Cardiac septum (tissue), 1 donor: ENCODE results near the gene SGCD. TPM values are rescaled to one million over a fixed set of nuclear protein-coding genes. Genes with fewer than 3 reads are reported as not detected.
"Not testable (repeated sequence)": the region's sequence is repeated elsewhere in the genome, so short reads cannot be mapped to it uniquely, and the experiment has no call there.

Experiments used
- DNase-seq: peaks from one replicate; pipeline ENCODE4 v3.0.0-alpha.2; 2020; ENCODE audit warnings: low spot score
- intact Hi-C: fragments of 100-400 bp; cut with DNase I; formaldehyde crosslinking; loops from one replicate; pipeline ENCODE4 v1.14.0; 2022
- total RNA-seq: library from RNA; stranded (reverse); fragmentation: NEBNext Ultra II Directional; extraction: Animal tissue kit (Norgen Biotek cat#: 25700); gene quantifications from one replicate; pipeline ENCODE4 v1.2.1, GENCODE V29; 2021
- donor health status: DM: no; HTN: no; CAD: no.

The SGCD gene
- total RNA-seq, 1 donor from 2014 or later: 83.1 TPM

- DNase-seq: no peak
- intact Hi-C loops: loop anchor here (10.0 kb wide), 1 partner anchor 267 kb away; the partner anchor contains the start of gene SGCD
Observed at GRCh38 chr5:156591631-156592030, 264.7 kb downstream of the SGCD start.

GRCh38 chr5:156593546-156593945, 266.6 kb downstream of the SGCD start:
- DNase-seq: no peak
- intact Hi-C loops: loop anchor here (10.0 kb wide), 1 partner anchor 269 kb away; the partner anchor contains the start of gene SGCD

GRCh38 chr5:156594406-156594805, 267.4 kb downstream of the SGCD start:
- intact Hi-C loops: loop anchor here (10.0 kb wide), 1 partner anchor 270 kb away; the partner anchor contains the start of gene SGCD
- DNase-seq: no peak

- no peak for DNase-seq
- intact Hi-C loops: loop anchor here (10.0 kb wide), 1 partner anchor 270 kb away; the partner anchor contains the start of gene SGCD
Observed at GRCh38 chr5:156595132-156595787, 268.3 kb downstream of the SGCD start.

- DNase-seq: no peak
- intact Hi-C loops: loop anchor here (10.0 kb wide), 1 partner anchor 272 kb away; the partner anchor contains the start of gene SGCD
Observed at GRCh38 chr5:156597276-156597675, 270.3 kb downstream of the SGCD start.

GRCh38 chr5:156598964-156599363, 272.0 kb downstream of the SGCD start:
- DNase-seq: no peak
- intact Hi-C loops: loop anchor here (10.0 kb wide), 1 partner anchor 274 kb away; the partner anchor contains the start of gene SGCD

GRCh38 chr5:156610582-156610981, 283.6 kb downstream of the SGCD start:
- intact Hi-C loops: not testable (repeated sequence)

GRCh38 chr5:156615901-156616300, 288.9 kb downstream of the SGCD start:
- DNase-seq: no peak
- intact Hi-C loops: no loop called here

More at GRCh38 chr5:156610582-156610981, 283.6 kb downstream of the SGCD start:
- DNase-seq: not testable (repeated sequence)

- intact Hi-C loops: no loop called here
- no peak for DNase-seq
Observed at GRCh38 chr5:156617426-156617825, 290.5 kb downstream of the SGCD start.

GRCh38 chr5:156618601-156619000, 291.6 kb downstream of the SGCD start:
- intact Hi-C loops: no loop called here
- no peak for DNase-seq

- intact Hi-C loops: no loop called here
- DNase-seq: no peak
Observed at GRCh38 chr5:156621719-156622118, 294.8 kb downstream of the SGCD start.

GRCh38 chr5:156623381-156624040, 296.5 kb downstream of the SGCD start:
- intact Hi-C loops: no loop called here

GRCh38 chr5:156624686-156625085, 297.7 kb downstream of the SGCD start:
- intact Hi-C loops: no loop called here
- DNase-seq: no peak

More at GRCh38 chr5:156623381-156624040, 296.5 kb downstream of the SGCD start:
- no peak for DNase-seq

- intact Hi-C loops: no loop called here
- DNase-seq: no peak
Observed at GRCh38 chr5:156628421-156628820, 301.5 kb downstream of the SGCD start.

GRCh38 chr5:156631005-156631404, 304.0 kb downstream of the SGCD start:
- intact Hi-C loops: no loop called here

GRCh38 chr5:156634301-156634700, 307.3 kb downstream of the SGCD start:
- intact Hi-C loops: no loop called here
- no peak for DNase-seq

More at GRCh38 chr5:156631005-156631404, 304.0 kb downstream of the SGCD start:
- DNase-seq: no peak

GRCh38 chr5:156640691-156641241, 313.8 kb downstream of the SGCD start:
- intact Hi-C loops: no loop called here
- no peak for DNase-seq

- intact Hi-C loops: no loop called here
- DNase-seq: no peak
Observed at GRCh38 chr5:156641686-156642085, 314.7 kb downstream of the SGCD start.

GRCh38 chr5:156647034-156647451, 320.1 kb downstream of the SGCD start:
- intact Hi-C loops: no loop called here
- DNase-seq: no peak

- no peak for DNase-seq
- intact Hi-C loops: no loop called here
Observed at GRCh38 chr5:156654444-156654843, 327.5 kb downstream of the SGCD start.
